ENCODE data around the gene TMEM94. TPM values are rescaled to one million over a fixed set of nuclear protein-coding genes. Genes with fewer than 3 reads are reported as not detected.

Gene TMEM94
- total RNA-seq, 1 donor from 2014 or later = 125 TPM

DNA sequence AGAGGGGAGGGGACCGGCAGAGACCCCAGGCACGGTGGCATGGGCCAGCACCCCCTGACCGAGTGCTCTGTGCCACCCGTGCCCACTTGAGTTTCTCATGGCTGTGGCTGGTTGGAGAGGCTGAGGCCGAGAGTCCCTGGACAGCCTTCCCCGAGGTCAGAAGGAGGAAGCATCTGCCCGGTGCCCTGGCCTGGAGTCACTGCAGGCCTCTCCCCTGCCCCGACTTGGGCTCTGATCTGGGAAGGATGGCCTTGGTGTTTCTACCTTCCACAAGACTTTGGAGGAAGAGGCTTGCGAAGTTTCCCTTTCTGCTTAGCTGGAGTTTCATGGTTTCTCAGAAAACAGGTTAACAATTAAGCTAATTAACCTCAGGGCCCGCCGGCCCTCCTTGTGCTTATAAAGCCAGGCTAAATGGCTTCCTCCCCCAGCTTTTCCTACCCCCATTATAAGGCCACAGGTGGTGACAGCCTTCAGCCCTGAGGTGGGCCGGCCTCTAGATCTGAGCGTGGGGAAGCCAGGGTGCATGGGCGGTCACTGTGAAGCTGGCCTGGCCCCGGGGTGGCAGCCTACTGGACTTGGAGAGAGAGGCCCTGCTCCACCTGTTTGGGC lies 86.4 kb downstream of the TMEM94 start:
- Histone ChIP-seq H3K36me3 (no peaks in the 10 kb centered on the region), H3K4me1 (no peaks in the 10 kb centered on the region), H3K9me3 (no peaks in the 10 kb centered on the region), H3K4me3 (no peak overlapping the region), H3K27me3 (no peaks in the 10 kb centered on the region), H3K27ac (no peak overlapping the region)
- intact Hi-C loops (cut with DNase I) = no loop called here
- TF ChIP-seq, protein P1, sequence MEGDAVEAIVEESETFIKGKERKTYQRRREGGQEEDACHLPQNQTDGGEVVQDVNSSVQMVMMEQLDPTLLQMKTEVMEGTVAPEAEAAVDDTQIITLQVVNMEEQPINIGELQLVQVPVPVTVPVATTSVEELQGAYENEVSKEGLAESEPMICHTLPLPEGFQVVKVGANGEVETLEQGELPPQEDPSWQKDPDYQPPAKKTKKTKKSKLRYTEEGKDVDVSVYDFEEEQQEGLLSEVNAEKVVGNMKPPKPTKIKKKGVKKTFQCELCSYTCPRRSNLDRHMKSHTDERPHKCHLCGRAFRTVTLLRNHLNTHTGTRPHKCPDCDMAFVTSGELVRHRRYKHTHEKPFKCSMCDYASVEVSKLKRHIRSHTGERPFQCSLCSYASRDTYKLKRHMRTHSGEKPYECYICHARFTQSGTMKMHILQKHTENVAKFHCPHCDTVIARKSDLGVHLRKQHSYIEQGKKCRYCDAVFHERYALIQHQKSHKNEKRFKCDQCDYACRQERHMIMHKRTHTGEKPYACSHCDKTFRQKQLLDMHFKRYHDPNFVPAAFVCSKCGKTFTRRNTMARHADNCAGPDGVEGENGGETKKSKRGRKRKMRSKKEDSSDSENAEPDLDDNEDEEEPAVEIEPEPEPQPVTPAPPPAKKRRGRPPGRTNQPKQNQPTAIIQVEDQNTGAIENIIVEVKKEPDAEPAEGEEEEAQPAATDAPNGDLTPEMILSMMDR (IDR thresholded peaks at IDR 0.05) = no peak
- DNase-seq (ENCODE audit: low spot score in 2 of 2) = no peak

DNA sequence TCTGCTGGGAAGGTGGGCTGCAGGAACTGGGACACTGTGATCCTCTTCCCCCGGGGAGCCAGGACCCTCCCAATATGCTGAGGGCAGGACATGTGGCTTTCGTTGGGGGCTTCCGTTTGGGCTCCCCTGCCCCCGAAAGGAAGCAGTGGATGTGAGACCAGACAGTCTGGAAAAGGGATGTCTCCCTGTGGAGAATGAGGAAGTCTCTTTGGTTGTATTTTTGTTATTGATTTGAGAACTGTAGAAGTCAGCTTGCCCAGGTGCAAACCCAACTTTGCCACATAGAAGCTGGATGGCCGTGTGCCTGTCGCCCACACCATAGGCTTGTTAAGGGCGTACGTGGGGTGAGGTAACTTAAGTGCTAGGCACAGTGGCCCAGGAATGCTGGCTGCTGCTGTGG lies 87.8 kb downstream of the TMEM94 start:
- TF ChIP-seq, protein P1 (IDR thresholded peaks at IDR 0.05) = no peak
- no peak for DNase-seq (ENCODE audit: low spot score in 2 of 2)
- intact Hi-C loops (cut with DNase I) = no loop called here

DNA sequence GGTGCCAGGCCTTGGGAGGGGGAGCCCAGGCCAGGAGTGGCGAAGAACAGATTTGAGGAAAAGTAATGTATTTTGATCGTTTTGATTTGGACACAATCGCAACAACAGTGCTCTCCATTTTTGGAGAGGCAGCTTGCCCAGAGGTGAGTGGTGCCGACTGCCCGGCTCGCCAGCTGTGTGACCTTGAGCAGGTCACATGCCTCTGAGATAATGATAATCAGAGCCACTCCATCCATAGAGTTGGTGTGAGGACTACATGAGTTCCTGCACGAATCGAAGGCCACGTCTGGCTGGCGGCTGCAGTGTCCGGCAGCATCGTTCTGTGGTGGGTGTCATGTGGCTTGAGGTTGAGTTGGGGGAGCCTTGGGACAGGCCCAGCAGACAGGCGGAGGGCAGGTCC lies 89.7 kb downstream of the TMEM94 start:
- Histone ChIP-seq H3K4me1 (no peaks in the 10 kb centered on the region), H3K27me3 (no peaks in the 10 kb centered on the region), H3K36me3 (no peaks in the 10 kb centered on the region), H3K27ac (no peak overlapping the region), H3K4me3 (no peak overlapping the region), H3K9me3 (no peaks in the 10 kb centered on the region)
- intact Hi-C loops (cut with DNase I) = no loop called here
- DNase-seq (ENCODE audit: low spot score in 2 of 2) = no peak
- TF ChIP-seq, protein P1 (IDR thresholded peaks at IDR 0.05) = no peak

More for the DNA sequence above, 87.8 kb downstream of the TMEM94 start:
- no peaks in the 10 kb centered on the region for H3K4me1 ChIP-seq
- no peaks in the 10 kb centered on the region for H3K36me3 ChIP-seq
- no peak overlapping the region for H3K4me3 ChIP-seq
- no peaks in the 10 kb centered on the region for H3K9me3 ChIP-seq
- H3K27ac ChIP-seq = no peak overlapping the region
- H3K27me3 ChIP-seq = no peaks in the 10 kb centered on the region

DNA sequence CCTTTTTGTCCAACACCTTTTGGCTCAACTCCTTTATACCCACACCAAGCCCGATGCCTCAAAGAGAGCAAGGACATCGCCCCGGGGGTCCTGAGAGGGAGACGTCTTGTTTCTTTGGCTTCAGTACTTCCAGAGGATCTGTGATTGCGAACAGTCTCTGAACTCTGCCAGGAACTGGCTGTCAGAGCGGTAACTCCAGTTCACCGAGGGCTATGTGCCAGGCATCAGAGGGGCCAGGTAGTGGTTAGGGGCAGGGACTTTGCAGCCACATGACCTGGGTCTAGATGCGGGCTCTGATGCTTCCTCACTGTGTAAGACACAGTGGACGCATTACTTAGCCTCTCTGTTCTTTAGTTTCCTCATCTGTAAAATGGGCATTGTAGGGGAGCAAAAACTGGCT lies 90.7 kb downstream of the TMEM94 start:
- no peaks in the 10 kb centered on the region for H3K36me3 ChIP-seq
- DNase-seq (ENCODE audit: low spot score in 2 of 2) = no peak
- no peak overlapping the region for H3K27ac ChIP-seq
- TF ChIP-seq, protein P1 (IDR thresholded peaks at IDR 0.05) = no peak
- no peaks in the 10 kb centered on the region for H3K9me3 ChIP-seq
- no peaks in the 10 kb centered on the region for H3K27me3 ChIP-seq
- intact Hi-C loops (cut with DNase I) = no loop called here
- no peak overlapping the region for H3K4me3 ChIP-seq
- H3K4me1 ChIP-seq = no peaks in the 10 kb centered on the region

DNA sequence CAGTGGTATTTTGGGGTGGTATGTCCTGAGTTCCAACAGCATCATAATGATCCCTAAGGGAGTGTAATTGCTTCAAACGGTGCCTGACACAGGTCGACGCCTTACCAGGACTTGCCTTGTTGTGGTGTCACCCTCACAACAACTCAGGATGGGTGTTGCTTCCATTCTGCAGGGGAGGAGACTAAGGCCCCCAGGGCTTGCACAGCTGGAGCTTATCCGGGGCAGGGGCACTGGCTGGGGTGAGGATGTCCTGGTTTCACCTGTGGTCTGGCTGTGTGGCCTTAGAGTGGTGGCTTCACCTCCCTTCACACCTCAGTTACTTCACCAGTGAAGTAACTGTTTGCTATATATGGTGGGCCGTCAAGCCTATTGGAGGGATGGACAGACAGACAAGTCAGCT lies 92.4 kb downstream of the TMEM94 start:
- TF ChIP-seq, protein P1 (IDR thresholded peaks at IDR 0.05) = no peak
- no peaks in the 10 kb centered on the region for H3K9me3 ChIP-seq
- H3K4me3 ChIP-seq = no peak overlapping the region
- no peaks in the 10 kb centered on the region for H3K36me3 ChIP-seq
- H3K4me1 ChIP-seq = no peaks in the 10 kb centered on the region
- intact Hi-C loops (cut with DNase I) = no loop called here
- no peak overlapping the region for H3K27ac ChIP-seq
- no peaks in the 10 kb centered on the region for H3K27me3 ChIP-seq
- DNase-seq (ENCODE audit: low spot score in 2 of 2) = no peak

Other genes with a start within 250 kb of the TMEM94 start
- gene GGA3, start 195.0 kb upstream of the TMEM94 start, total RNA-seq = 84.6 TPM
- 24.1 TPM for gene MRPS7, start 194.8 kb upstream of the TMEM94 start, total RNA-seq
- gene MIF4GD, start 185.4 kb upstream of the TMEM94 start, total RNA-seq = 32.4 TPM
- 1.3 TPM for gene SLC25A19, start 167.2 kb upstream of the TMEM94 start, total RNA-seq
- 65.7 TPM for gene GRB2, start 51.0 kb upstream of the TMEM94 start, total RNA-seq
- 112 TPM for gene CASKIN2, start 58.9 kb downstream of the TMEM94 start, total RNA-seq
- gene TSEN54, start 59.9 kb downstream of the TMEM94 start, total RNA-seq = 92.7 TPM
- gene LLGL2, start 69.1 kb downstream of the TMEM94 start, total RNA-seq = 41.8 TPM
- 285 TPM for gene MYO15B, start 131.2 kb downstream of the TMEM94 start, total RNA-seq
- not detected for gene SMIM5, start 176.8 kb downstream of the TMEM94 start, total RNA-seq
- gene RECQL5, start 210.5 kb downstream of the TMEM94 start, total RNA-seq = 7.6 TPM
- 70.9 TPM for gene SAP30BP, start 210.7 kb downstream of the TMEM94 start, total RNA-seq